ENCODE data around the gene CENPV.

Gene CENPV

DNA sequence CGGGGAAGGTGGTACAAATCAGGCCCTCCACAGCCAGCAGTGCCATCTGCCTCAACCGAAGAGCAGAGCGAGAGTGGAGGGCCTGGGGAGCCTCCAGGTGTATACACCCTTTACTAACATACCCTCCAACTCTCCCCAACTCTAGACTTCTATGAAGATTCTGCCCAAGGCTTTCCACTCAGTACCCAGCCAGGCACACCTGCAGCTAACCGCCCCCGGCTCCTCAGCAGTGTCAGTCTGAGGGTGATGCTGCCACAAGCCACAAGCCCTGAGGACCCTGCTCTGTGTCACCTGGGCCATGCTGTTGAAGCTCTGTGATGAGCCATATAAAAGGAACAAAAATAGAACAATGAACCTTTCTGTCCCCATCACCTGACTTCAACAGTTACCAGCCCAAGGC, 3.8 kb downstream of the CENPV start:
- TF ChIP-seq, protein P1, sequence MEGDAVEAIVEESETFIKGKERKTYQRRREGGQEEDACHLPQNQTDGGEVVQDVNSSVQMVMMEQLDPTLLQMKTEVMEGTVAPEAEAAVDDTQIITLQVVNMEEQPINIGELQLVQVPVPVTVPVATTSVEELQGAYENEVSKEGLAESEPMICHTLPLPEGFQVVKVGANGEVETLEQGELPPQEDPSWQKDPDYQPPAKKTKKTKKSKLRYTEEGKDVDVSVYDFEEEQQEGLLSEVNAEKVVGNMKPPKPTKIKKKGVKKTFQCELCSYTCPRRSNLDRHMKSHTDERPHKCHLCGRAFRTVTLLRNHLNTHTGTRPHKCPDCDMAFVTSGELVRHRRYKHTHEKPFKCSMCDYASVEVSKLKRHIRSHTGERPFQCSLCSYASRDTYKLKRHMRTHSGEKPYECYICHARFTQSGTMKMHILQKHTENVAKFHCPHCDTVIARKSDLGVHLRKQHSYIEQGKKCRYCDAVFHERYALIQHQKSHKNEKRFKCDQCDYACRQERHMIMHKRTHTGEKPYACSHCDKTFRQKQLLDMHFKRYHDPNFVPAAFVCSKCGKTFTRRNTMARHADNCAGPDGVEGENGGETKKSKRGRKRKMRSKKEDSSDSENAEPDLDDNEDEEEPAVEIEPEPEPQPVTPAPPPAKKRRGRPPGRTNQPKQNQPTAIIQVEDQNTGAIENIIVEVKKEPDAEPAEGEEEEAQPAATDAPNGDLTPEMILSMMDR (IDR thresholded peaks at IDR 0.05), result no peak

DNA sequence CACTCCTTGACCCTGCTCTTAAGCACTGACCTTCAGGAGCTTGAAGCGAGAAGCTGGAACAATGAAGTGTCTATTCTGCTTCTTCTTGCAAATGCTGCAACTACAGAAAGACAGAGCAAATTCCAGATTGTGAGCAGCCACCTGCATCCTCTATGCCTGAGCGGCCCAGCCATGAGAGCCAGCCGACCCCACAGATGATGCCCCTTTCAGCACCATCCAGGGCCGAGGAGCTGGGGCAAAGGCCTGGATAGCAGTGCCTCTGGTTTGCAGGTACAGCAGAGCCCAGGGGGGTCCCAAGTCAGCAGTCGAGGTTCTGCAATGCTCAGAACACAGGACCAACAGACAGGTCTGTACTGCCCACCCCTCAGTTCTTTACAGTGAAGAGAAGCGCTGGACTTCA, 4.7 kb downstream of the CENPV start:
- TF ChIP-seq, protein P1 (IDR thresholded peaks at IDR 0.05), result no peak

DNA sequence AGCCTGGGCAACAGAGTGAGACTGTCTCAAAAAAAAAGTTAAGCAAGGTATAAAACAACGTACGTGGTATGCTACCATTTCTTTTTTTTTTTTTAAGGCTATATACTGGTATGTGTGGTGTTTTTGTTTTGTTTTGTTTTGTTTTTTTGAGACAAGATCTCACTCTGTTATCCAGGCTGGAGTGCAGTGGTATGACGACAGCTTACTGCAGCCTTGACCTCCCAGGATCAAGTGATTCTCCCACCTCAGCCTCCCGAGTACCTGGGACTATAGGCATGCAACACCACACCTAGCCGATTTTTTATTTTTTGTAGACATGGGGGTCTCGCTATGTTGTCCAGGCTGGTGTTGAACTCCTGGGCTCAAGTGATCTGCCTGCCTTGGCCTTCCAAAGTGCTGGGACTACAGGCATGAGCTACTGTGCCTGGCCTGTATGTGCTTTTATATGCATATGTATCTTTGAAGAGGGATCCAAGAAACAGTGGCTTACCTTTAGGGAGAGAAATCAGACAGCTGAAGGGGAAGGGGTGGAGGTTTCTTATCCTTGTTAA, 6.5 kb downstream of the CENPV start:
- TF ChIP-seq, protein P1 (IDR thresholded peaks at IDR 0.05), result no peak

DNA sequence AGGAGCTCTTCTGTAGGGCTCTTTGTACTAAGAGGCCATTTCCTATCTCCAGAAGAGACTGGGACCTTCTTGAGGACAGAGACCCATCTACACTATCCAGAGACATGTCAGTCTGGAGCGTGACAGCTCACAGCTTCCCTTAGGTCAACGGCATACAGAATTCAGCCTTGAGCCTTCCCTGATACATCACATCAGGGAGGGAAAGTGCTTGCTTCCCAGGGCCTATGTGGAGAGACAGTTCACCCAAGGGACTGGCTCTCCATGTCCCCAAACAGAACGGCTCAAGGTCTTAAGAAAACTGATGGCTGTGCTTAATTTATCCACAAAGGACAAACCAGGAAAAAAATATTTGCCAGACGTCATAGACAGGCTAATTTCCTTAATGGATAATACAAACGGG, 7.7 kb downstream of the CENPV start:
- TF ChIP-seq, protein P1 (IDR thresholded peaks at IDR 0.05), result no peak

DNA sequence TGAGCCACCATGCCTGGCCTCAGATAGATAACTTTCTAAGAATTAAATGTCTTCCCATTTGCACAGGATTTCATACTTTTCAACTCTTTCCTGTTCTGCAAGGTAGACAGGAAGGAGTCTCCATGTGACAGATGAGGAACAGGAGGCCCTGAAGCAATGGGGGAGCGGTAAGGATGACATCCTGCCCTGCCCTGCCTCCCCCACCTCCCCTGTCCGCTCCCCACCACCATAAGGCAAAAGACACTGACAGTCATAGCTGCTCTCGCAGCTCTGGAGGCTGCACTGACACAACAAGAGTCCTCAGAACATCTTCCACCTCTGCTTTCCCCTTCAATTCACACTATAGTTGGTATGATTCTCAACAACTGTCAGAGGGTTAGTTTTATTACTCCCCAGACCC, 9.7 kb downstream of the CENPV start:
- TF ChIP-seq, protein P1 (IDR thresholded peaks at IDR 0.05), result no peak

DNA sequence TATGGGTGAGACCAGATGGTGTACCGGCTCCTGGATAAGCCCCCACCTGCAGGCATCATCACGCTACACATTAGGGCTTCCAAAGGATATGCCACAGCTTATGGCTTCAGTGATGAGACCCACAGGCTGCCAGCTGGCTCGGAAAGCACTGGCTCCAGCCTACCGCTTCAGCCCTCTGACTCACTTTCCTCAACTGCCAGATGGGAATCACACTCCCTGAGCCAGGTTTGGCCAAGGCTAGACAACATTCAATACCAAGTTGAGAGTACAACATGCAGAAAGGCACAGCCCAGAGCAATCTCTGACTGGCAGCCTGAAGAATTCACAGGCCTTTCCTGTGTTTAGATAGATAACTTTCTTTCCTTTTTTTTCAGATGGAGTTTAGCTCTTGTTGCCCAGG, 10.3 kb downstream of the CENPV start:
- TF ChIP-seq, protein P1 (IDR thresholded peaks at IDR 0.05), result no peak

DNA sequence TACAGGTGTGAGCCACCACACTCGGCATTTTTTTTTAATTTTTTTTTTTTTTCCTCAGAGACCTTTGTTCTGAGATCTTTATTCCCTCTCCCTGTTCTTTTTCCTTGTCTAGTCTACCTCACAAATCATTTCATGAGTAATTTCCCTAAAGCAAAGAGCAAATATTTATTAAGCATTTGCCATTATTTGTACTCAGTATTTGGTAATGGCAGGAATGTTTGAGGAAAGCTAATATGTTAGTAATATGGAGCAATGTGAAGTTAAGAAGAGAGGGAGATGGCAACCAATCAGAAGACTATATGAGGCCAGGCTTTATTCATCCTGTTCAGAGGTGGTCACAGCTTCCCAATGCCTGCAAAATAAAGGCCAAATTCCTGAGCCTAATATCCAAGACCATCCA, 13.3 kb downstream of the CENPV start:
- TF ChIP-seq, protein P1 (IDR thresholded peaks at IDR 0.05), result no peak

DNA sequence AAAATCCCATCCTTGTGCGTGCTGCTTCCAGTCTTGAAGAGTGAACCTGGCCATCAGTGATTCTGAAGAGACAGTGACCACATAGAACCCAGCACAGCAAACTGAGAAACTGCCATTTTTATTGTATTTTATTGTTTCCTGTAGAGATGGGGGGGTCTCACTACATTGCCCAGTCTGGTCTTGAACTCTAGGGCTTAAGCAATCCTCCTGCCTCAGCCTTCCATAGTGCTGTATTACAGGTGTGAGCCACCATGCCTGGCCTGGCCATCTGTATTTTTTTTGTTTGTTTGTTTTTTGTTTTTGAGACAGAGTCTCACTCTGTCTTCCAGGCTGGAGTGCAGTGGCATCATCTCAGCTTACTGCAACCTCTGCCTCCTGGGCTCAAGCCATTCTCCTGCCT, 13.9 kb downstream of the CENPV start:
- TF ChIP-seq, protein P1 (IDR thresholded peaks at IDR 0.05), result no peak
